ENCODE data around the gene RAB11FIP3.

RAB11FIP3 gene

GRCh38 chr16:525123-525519 lies 99.7 kb downstream of the RAB11FIP3 start:
- peaks cover under 1% of the 10 kb centered on the region for H3K36me3 ChIP-seq
- H3K4me1 ChIP-seq (ENCODE audit: control insufficient read depth in 1 of 2, insufficient read depth in 1 of 2, low read depth in 1 of 2, low read length in 1 of 2): peaks cover 24 to 28% of the 10 kb centered on the region in 2 experiments
- no peaks in the 10 kb centered on the region for H3K27me3 ChIP-seq
- no peak for TF ChIP-seq CTCF (IDR thresholded peaks at IDR 0.05)
- no peak overlapping the region for H3K27ac ChIP-seq
- no peak overlapping the region for H3K4me3 ChIP-seq (ENCODE audit: low read depth in 1 of 2, low read length in 1 of 2)
- H3K9me3 ChIP-seq: no peaks in the 10 kb centered on the region

GRCh38 chr16:525520-526180 lies 100.2 kb downstream of the RAB11FIP3 start:
- Histone ChIP-seq H3K4me3 (ENCODE audit: low read depth in 1 of 2, low read length in 1 of 2) (no peak overlapping the region), H3K27ac (no peak overlapping the region), H3K36me3 (no peaks in the 10 kb centered on the region), H3K27me3 (no peaks in the 10 kb centered on the region), H3K9me3 (no peaks in the 10 kb centered on the region), H3K4me1 (ENCODE audit: control insufficient read depth in 1 of 2, insufficient read depth in 1 of 2, low read depth in 1 of 2, low read length in 1 of 2) (peaks cover 24 to 28% of the 10 kb centered on the region in 2 experiments)
- TF ChIP-seq CTCF (IDR thresholded peaks at IDR 0.05): no peak

GRCh38 chr16:526181-527014 lies 100.9 kb downstream of the RAB11FIP3 start:
- no peak for TF ChIP-seq CTCF (IDR thresholded peaks at IDR 0.05)
- Histone ChIP-seq H3K4me3 (ENCODE audit: low read depth in 1 of 2, low read length in 1 of 2) (peak overlapping the region; percentile 70 to 95), H3K27me3 (no peaks in the 10 kb centered on the region), H3K9me3 (no peaks in the 10 kb centered on the region), H3K4me1 (ENCODE audit: control insufficient read depth in 1 of 2, insufficient read depth in 1 of 2, low read depth in 1 of 2, low read length in 1 of 2) (peaks cover 24 to 28% of the 10 kb centered on the region in 2 experiments), H3K27ac (peak overlapping the region; percentile 99), H3K36me3 (no peaks in the 10 kb centered on the region)

GRCh38 chr16:527015-527903 lies 101.8 kb downstream of the RAB11FIP3 start, which contains the start of gene CAPN15:
CAPN15 (plus strand) TSS chr16:527712; CDS start chr16:546839, 19,127 bp downstream.
- peak; percentile 59 for TF ChIP-seq CTCF (IDR thresholded peaks at IDR 0.05)
- Histone ChIP-seq H3K4me3 (ENCODE audit: low read depth in 1 of 2, low read length in 1 of 2) (peak within 1 kb of the TSS; percentile 70 to 95), H3K4me1 (ENCODE audit: control insufficient read depth in 1 of 2, insufficient read depth in 1 of 2, low read depth in 1 of 2, low read length in 1 of 2) (peaks cover 24 to 28% of the 10 kb centered on the region in 2 experiments), H3K27ac (peak within 1 kb of the TSS; percentile 99), H3K27me3 (no peaks in the 10 kb centered on the region), H3K36me3 (no peaks in the 10 kb centered on the region), H3K9me3 (no peaks in the 10 kb centered on the region)
